Measurements from ENCODE around the gene EML4.

The EML4 gene

DNA sequence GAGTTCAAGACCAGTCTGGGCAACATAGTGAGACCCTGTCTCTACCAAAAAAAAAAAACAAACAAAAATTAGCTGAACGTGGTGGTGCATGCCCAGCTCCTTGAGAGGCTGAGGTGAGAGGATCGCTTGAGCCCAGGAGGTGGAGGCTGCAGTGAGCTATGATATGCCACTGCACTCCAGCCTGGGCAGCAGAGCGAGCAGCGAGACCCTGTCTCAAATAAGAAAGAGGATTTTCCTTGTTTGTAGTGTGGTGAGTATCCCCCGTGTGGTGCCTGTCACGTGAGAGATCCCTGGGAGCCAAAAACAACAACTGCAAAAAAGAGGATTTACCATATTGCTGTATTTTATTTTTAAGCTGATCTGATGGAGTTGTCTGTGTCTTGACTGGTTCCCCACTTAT lies 9.2 kb downstream of the EML4 start:
- Histone ChIP-seq H4K20me1 (ENCODE audit: insufficient read depth, low read length) (peaks cover 7% of the 10 kb centered on the region; the same call in 1 of the 2 replicates), H3K4me2 (ENCODE audit: insufficient read depth, low read length) (no peak overlapping the region), H3K9me3 (ENCODE audit: insufficient read depth, low read length, severe bottlenecking) (no peaks in the 10 kb centered on the region), H2AFZ (ENCODE audit: low read depth, low read length) (no peak overlapping the region), H3K27me3 (ENCODE audit: insufficient read depth, low read length, poor library complexity) (no peaks in the 10 kb centered on the region), H3K4me3 (ENCODE audit: low read depth in 1 of 2, low read length in 2 of 2) (no peak overlapping the region), H3K4me1 (ENCODE audit: insufficient read depth, low read length) (peaks cover 3% of the 10 kb centered on the region; the same call in 1 of the 2 replicates), H3K9ac (ENCODE audit: low read depth, low read length) (no peak overlapping the region), H3K79me2 (ENCODE audit: insufficient read depth, low read length) (peaks cover 89% of the 10 kb centered on the region), H3K27ac (ENCODE audit: low read length) (no peak overlapping the region), H3K36me3 (ENCODE audit: insufficient read depth, low read length) (no peaks in the 10 kb centered on the region)
- ATAC-seq (ENCODE audit: insufficient read depth, low read depth) = no peak
- no peak for DNase-seq
- no peak for TF ChIP-seq EZH2 (IDR thresholded peaks at IDR 0.05; ENCODE audit: borderline replicate concordance, low read depth, low read length, severe bottlenecking)
- TF ChIP-seq, protein P1, sequence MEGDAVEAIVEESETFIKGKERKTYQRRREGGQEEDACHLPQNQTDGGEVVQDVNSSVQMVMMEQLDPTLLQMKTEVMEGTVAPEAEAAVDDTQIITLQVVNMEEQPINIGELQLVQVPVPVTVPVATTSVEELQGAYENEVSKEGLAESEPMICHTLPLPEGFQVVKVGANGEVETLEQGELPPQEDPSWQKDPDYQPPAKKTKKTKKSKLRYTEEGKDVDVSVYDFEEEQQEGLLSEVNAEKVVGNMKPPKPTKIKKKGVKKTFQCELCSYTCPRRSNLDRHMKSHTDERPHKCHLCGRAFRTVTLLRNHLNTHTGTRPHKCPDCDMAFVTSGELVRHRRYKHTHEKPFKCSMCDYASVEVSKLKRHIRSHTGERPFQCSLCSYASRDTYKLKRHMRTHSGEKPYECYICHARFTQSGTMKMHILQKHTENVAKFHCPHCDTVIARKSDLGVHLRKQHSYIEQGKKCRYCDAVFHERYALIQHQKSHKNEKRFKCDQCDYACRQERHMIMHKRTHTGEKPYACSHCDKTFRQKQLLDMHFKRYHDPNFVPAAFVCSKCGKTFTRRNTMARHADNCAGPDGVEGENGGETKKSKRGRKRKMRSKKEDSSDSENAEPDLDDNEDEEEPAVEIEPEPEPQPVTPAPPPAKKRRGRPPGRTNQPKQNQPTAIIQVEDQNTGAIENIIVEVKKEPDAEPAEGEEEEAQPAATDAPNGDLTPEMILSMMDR (IDR thresholded peaks at IDR 0.05; ENCODE audit: borderline replicate concordance, extremely low read depth, low read length, poor library complexity, severe bottlenecking) = no peak

DNA sequence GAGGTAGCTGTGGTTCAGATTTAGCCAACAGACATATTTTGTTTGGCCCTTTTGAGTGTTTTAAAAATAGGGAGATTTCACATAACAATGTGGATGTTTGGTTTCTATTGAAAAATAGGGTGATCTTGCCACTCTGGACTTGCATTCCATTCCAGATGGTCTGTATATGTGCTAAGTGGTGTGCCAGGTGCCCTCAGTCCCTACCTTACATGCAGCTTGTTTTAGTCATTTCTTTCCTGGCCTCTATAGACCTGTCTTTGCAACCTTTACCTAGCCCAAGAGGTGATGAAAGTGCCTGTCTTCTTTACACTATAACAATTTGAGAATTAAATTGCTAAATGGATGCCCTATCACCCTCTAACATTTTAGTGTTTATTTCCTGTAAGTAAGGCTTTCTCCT lies 11.1 kb downstream of the EML4 start:
- DNase-seq (no peak), ATAC-seq (ENCODE audit: insufficient read depth, low read depth) (no peak)
- TF ChIP-seq, protein P1 (IDR thresholded peaks at IDR 0.05; ENCODE audit: borderline replicate concordance, extremely low read depth, low read length, poor library complexity, severe bottlenecking) = no peak
- TF ChIP-seq EZH2 (IDR thresholded peaks at IDR 0.05; ENCODE audit: borderline replicate concordance, low read depth, low read length, severe bottlenecking) = no peak
- Histone ChIP-seq H3K4me2 (ENCODE audit: insufficient read depth, low read length) (no peak overlapping the region), H3K4me1 (ENCODE audit: insufficient read depth, low read length) (no peaks in the 10 kb centered on the region), H4K20me1 (ENCODE audit: insufficient read depth, low read length) (peaks cover 7% of the 10 kb centered on the region; the same call in 1 of the 2 replicates), H3K9ac (ENCODE audit: low read depth, low read length) (no peak overlapping the region), H2AFZ (ENCODE audit: low read depth, low read length) (no peak overlapping the region), H3K4me3 (ENCODE audit: low read depth in 1 of 2, low read length in 2 of 2) (no peak overlapping the region), H3K27ac (ENCODE audit: low read length) (no peak overlapping the region), H3K9me3 (ENCODE audit: insufficient read depth, low read length, severe bottlenecking) (no peaks in the 10 kb centered on the region), H3K36me3 (ENCODE audit: insufficient read depth, low read length) (no peaks in the 10 kb centered on the region), H3K27me3 (ENCODE audit: insufficient read depth, low read length, poor library complexity) (no peaks in the 10 kb centered on the region), H3K79me2 (ENCODE audit: insufficient read depth, low read length) (peaks cover 85% of the 10 kb centered on the region)

DNA sequence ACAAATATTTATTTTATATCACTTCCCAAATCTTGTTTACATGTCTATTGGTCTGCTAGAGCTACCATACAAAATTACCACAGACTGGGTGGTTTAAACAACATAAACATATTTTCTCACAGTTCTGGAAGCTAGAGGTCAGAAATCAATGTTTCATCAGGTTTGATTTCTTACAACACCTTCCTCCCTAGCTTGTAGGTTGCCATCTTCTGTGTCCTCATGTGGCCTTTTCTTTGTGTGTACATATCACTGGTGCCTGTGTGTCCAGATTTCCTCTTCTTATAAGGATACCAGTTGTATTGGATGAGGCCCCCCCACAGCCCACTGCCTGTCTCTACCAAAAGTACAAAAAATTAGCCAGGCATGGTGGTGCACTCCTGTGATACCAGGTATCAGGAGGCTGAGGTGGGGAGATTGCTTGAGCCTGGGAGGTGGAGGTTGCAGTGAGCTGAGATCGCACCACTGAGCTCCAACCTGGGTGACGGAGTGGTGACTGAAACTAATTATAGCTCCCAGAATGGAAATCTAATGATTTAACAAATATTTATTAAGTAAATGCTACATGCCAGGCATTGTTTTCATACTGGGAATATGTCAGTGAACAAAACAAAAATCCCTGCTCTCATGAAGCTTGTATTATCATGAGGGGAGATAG lies 13.6 kb downstream of the EML4 start:
- H3K4me3 ChIP-seq (ENCODE audit: low read depth in 1 of 2, low read length in 2 of 2) = no peak overlapping the region
- no peaks in the 10 kb centered on the region for H3K36me3 ChIP-seq (ENCODE audit: insufficient read depth, low read length)
- peaks cover 4% of the 10 kb centered on the region; the same call in 1 of the 2 replicates for H4K20me1 ChIP-seq (ENCODE audit: insufficient read depth, low read length)
- H3K79me2 ChIP-seq (ENCODE audit: insufficient read depth, low read length) = peaks cover 79% of the 10 kb centered on the region
- H2AFZ ChIP-seq (ENCODE audit: low read depth, low read length) = no peak overlapping the region
- no peaks in the 10 kb centered on the region for H3K9me3 ChIP-seq (ENCODE audit: insufficient read depth, low read length, severe bottlenecking)
- no peak for ATAC-seq (ENCODE audit: insufficient read depth, low read depth)
- DNase-seq = no peak
- H3K4me2 ChIP-seq (ENCODE audit: insufficient read depth, low read length) = no peak overlapping the region
- TF ChIP-seq EZH2 (IDR thresholded peaks at IDR 0.05; ENCODE audit: borderline replicate concordance, low read depth, low read length, severe bottlenecking) = no peak
- TF ChIP-seq, protein P1 (IDR thresholded peaks at IDR 0.05; ENCODE audit: borderline replicate concordance, extremely low read depth, low read length, poor library complexity, severe bottlenecking) = no peak
- H3K9ac ChIP-seq (ENCODE audit: low read depth, low read length) = no peak overlapping the region
- no peaks in the 10 kb centered on the region for H3K4me1 ChIP-seq (ENCODE audit: insufficient read depth, low read length)
- no peaks in the 10 kb centered on the region for H3K27me3 ChIP-seq (ENCODE audit: insufficient read depth, low read length, poor library complexity)
- H3K27ac ChIP-seq (ENCODE audit: low read length) = no peak overlapping the region
